GM10266 (cell line): Measurements from ENCODE around the gene NPFF.

Source experiments
- DNase-seq: peaks from one replicate; pipeline ENCODE4 v3.0.0; 2012; ENCODE audit errors: extremely low spot score
- TF ChIP-seq, protein P1 (sequence below): IDR thresholded peaks from 2 replicates; pipeline ENCODE4 v1.5.1; 2012; ENCODE audit warnings: mild to moderate bottlenecking, low read depth; ENCODE audit not compliant: control insufficient read depth, insufficient read depth; ENCODE audit errors: missing control alignments

The NPFF gene

DNA sequence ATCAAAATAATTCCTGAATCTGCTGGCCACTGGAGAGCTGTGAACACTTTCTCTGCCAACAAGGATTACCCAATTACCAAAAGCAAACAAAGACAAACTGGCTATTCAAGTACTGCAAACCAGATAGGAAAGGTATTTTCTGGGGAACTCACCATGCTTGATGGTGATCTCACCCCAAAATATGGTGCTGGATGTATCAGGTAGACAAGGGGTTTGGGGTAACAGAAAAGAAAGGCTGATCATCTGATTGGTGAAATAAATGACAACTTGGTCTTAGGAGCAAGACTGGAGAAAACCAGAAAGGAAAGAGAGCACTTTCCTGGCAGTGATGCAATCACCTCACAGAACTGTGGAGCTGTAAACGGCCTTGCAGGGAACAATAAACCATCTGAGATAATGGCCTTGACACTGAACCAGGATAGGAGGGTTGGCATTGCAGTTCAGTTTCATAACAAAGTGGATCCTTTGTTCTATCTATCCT is 31.0 kb upstream of the NPFF start:
- TF ChIP-seq, protein P1, sequence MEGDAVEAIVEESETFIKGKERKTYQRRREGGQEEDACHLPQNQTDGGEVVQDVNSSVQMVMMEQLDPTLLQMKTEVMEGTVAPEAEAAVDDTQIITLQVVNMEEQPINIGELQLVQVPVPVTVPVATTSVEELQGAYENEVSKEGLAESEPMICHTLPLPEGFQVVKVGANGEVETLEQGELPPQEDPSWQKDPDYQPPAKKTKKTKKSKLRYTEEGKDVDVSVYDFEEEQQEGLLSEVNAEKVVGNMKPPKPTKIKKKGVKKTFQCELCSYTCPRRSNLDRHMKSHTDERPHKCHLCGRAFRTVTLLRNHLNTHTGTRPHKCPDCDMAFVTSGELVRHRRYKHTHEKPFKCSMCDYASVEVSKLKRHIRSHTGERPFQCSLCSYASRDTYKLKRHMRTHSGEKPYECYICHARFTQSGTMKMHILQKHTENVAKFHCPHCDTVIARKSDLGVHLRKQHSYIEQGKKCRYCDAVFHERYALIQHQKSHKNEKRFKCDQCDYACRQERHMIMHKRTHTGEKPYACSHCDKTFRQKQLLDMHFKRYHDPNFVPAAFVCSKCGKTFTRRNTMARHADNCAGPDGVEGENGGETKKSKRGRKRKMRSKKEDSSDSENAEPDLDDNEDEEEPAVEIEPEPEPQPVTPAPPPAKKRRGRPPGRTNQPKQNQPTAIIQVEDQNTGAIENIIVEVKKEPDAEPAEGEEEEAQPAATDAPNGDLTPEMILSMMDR: no peak
- DNase-seq: no peak

DNA sequence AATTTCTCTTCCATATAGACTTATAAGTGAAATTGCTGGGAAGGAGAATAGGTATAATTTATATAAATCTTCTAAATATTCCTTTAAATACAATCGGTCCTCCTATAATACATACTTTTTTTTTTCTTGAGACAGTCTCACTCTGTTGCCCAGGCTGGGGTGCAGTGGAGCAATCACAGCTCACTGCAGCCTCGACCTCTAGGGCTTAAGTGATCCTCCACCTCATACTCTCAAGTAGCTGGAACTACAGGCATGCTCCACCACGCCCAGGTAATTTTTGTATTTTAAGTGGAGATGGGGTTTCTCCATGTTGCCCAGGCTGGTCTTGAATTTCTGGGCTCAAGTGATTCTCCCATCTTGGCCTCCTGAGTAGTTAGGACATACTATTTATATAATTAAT is 29.7 kb upstream of the NPFF start:
- TF ChIP-seq, protein P1: no peak
- no peak for DNase-seq

DNA sequence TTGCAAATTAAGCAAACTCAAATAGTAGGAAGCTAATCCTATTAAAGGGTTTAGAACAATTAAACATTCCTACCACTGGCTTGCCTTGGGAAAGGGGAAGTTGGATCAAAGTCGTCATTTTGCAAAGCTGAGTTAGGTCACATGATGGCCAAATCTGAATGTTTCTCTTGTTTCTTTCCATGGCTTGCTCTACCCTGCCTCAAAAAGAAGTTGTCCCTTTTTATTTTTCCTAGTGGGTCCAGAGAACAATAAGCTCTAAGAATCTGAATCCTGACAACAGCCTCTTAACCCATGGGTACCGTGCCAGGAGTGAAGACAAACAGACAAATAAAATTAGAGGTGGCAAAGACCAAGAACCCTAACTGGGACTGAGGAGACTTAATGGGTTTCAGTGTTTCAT is 26.2 kb upstream of the NPFF start:
- TF ChIP-seq, protein P1: no peak
- DNase-seq: no peak

DNA sequence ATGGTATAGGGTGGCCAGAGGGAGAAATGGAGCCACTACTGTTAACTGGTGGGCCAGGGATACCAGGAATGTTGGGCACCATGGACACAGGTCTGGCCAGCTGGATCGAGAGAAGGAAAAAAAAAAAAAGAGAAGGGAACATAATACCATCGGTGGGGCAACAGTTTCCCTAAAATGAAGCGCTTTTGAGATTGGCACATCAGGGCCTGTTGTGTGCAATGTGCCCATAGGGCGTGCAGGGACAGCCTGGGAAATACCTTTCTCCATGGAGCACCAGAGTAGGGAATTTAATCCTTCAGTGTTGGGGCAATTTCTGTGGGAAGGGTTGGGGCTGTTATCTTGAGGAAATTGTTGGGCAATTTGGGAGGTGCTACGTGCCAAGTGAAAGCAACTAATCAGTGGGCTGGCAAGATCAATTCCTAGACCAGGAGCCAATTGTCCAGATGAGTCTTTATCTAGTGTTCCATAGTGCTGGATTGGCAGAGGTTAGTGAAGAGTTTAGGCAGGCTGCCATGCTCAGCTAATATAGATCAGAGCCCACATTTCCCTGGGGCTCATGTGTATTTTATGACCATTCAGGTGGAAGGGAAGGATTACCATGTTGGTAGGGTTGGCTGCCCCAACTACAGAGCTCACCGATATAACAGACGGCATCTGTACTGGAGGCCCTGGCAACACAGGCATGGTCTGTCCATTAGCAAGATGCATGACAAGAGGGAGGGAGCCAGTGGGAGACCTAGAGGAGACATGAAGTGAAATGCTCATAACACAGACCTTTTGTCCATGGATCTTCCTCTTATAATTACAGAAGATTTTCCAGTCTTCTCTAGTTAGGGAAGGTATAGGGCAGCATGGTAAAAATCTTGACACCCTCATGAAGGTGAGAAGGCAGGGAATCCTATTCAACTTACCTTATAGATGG is 25.5 kb upstream of the NPFF start:
- DNase-seq: no peak
- TF ChIP-seq, protein P1: no peak

DNA sequence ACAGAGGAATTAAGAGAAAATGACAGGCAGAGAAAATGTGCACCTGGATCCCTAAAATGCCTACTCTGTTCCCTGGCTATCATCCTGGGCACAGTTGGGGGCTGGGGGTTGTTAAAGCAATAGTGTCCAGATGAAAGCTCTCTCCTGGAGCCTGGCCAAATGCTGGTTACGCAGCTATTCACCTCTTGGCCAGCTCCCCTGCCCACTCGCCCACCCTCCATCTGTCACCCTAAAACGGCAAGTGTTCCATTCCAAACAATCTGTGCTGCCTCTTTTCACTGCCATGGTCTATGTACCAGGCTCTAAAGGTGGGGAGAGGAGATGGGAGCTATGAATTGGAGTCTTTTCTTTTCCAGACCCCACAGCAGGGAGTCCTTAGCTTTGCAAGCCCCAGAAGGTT is 24.7 kb upstream of the NPFF start:
- TF ChIP-seq, protein P1: no peak
- no peak for DNase-seq

DNA sequence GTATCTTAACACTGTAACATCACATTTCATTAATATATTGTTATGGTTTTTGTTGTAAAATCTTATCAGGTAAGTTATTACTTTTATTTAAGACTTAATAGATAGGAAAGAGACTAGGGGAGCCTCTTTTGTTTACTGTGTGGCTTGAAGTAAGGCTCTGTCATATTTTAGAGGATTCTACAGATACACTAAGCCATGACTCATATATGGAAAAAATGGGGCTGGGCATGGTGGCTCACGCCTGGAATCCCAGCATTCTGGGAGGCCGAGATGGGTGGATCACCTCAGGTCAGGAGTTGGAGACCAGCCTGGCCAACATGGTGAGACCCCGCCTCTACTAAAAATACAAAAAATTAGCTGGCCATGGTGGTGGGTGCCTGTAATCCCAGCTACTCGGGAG is 23.6 kb upstream of the NPFF start:
- DNase-seq: no peak
- TF ChIP-seq, protein P1: no peak

DNA sequence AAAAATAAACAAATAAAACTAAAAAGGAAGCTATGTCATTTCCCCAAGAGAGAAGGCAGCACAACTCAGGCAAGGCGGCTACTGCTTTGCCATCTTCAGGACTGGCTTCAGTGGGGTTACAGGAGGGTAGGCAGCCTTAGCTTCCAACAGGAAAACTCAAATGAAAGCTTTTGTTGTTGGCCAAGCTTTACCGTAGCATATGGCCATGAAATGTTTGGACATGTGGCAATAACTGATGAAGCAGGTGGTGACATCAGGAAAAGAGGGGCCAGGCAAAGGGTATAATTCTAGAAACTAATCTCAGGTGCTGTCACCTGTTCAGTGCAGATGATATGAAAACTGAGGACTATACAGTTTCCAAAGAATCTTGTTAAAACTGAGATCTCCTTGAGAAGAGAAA is 22.8 kb upstream of the NPFF start:
- no peak for DNase-seq
- TF ChIP-seq, protein P1: no peak
